ENCODE results near the gene HDAC4.
"Not testable (repeated sequence)": the region's sequence is repeated elsewhere in the genome, so short reads cannot be mapped to it uniquely, and the experiment has no call there.

Gene HDAC4

DNA sequence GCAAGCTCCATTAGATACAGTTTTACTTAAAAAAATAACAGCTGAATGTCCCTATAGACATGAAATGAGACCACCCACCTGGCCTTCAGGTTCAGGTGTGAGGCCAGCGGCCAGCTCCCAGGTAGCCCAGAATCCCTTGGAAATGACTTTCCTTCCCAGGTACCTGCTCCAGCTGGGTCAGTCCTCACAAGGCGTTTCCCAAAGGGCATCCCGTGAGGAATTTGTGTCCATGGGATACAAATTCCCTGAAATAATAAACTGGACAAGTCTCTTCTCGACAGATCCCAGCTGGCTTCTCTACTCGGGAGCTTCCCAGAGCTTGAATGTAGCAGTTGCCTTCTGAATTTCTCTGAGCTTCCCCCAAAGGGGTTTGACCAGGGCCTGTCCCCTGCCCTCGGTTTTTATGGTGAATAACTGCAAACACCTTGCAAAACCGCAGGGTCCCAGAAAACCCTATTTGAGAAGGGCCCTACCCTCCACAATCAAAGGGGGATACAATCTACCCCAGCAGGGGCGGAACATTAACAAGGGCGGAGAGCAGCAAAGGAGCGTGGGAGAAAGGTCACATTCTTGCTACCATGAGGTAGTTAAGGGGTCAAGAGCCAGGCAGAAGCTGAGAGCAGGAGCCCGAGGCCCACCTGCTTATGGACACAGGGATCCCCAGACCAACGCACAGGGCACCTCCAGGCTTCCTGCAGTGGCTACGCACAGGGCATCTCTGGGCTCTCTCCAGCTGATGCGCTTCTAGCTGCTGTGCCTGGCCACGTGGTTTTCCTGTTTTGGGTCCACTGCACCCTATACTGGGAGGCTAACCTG lies 107.7 kb downstream of the HDAC4 start:
- in situ Hi-C loops (cut with MboI; ENCODE audit: low pct_unique_long_range_greater_than_20kb, low sequenced_read_pairs), result no loop called here
- DNase-seq, result no peak

DNA sequence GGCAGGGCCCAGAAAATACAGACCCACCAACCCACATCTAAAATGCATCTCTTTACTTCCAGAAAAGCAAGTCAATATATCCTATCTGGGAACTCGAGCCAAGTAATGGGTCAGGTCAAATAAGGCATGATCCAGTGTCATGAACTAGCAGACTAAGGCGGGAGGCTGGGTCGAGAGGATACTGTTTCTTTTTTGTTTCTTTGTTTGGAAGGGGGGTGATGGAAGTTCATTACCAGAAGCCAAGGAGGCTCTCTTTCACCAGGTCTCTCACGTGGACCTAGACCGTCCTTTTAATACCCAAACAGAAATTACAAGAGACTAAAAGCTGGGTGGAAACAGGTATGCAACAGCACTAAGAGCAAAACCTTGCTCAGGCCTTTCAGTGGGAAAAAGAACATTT lies 108.3 kb downstream of the HDAC4 start:
- DNase-seq, result no peak

GRCh38 chr2:239291475-239292350 lies 109.1 kb downstream of the HDAC4 start:
- in situ Hi-C loops (cut with MboI; ENCODE audit: low pct_unique_long_range_greater_than_20kb, low sequenced_read_pairs), result no loop called here
- no peak for DNase-seq

More for the DNA sequence above, 108.3 kb downstream of the HDAC4 start:
- in situ Hi-C loops (cut with MboI; ENCODE audit: low pct_unique_long_range_greater_than_20kb, low sequenced_read_pairs), result no loop called here

DNA sequence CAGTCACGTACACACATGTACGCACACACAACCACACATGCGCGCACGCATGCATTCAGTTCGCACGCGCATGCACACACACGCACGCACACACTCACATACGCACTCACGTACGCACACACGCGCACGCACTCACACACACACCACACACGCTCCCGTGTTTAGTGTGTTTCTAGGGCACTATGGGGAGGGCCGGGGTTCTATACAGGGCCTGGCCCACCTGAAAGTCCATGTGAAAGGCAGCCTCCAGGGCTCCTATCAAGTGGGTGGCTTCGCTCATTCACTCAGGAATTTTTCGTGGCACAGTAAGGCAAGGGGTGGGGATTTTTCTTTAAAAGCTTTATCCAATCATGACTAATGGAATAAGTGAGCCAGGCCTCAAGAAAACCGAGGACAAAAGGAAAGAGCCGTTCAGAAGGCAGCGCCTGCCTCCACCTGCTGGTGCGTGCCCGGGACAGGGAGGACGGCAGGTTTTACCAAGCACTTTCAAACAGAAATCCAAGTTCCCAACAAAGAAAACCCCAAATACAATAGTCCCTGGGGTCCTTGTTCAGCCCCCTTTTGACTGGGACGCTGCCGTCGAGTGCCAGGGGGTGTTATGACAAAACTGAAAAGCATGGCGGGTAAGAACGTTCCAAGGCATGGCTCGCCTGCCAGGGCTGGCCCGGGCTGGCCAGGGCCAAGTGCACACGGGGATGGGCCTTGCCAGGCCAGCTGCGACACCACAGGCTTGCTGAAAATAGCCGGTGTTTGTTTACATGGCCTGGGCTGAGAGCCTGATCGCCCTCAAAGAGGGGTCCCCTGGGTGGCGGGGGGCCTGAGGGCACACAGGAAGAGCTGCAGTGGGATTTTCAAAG lies 110.0 kb downstream of the HDAC4 start:
- no peak for DNase-seq

DNA sequence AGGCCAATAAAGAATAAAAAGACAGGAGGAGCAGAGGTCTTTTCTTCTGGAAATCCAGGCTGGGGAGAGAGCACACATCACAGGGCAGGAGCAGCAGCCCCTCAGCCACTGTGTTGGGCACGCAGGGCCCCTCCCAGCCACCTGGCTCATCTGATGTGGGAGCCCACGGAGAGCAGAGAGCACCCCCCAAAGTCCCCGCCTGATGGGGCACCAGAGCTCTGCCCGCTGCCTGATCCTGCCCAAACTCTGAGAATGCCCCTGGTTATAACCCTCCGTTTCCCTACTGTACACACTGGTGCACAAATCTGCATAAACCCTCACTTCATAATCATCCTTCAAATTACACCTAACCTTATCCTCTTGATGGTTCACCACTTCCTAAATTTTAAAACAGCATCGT lies 111.3 kb downstream of the HDAC4 start:
- in situ Hi-C loops (cut with MboI; ENCODE audit: low pct_unique_long_range_greater_than_20kb, low sequenced_read_pairs), result no loop called here

More for the DNA sequence above, 110.0 kb downstream of the HDAC4 start:
- in situ Hi-C loops (cut with MboI; ENCODE audit: low pct_unique_long_range_greater_than_20kb, low sequenced_read_pairs), result no loop called here

DNA sequence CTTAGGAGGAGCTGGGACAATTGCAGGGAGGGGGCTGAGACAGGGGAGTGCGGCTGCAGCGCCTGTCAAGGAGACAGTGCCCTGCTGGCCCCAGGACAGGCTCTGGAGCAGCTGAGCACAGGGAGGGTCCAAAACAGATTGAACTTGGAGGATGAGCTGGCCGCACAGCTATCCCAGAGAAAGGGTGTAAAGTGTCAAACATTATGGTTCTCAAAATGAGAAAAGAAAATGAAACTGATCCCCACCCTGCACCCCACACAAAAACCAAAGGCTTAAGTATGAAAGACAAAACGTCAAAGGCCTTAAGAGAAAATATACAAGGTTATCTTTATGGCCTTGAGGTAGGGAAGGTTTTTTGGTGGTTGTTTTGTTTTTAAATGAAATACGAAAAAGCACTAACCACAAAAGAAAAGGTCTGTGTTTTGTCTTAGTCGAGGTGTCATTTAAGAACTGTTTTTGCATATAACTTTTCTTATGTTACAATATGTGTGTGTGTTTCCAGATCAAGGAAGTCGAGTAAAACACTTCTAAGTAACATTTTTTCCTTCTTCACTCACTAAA lies 111.8 kb downstream of the HDAC4 start:
- DNase-seq, result no peak
- in situ Hi-C loops (cut with MboI; ENCODE audit: low pct_unique_long_range_greater_than_20kb, low sequenced_read_pairs), result no loop called here

More for the DNA sequence above, 111.3 kb downstream of the HDAC4 start:
- no peak for DNase-seq

- DNase-seq, result no peak
- in situ Hi-C loops (cut with MboI; ENCODE audit: low pct_unique_long_range_greater_than_20kb, low sequenced_read_pairs), result no loop called here
Measured at GRCh38 chr2:239288237-239288636, 112.6 kb downstream of the HDAC4 start.

GRCh38 chr2:239287461-239287860 lies 113.4 kb downstream of the HDAC4 start:
- no peak for DNase-seq
- in situ Hi-C loops (cut with MboI; ENCODE audit: low pct_unique_long_range_greater_than_20kb, low sequenced_read_pairs), result no loop called here

GRCh38 chr2:239286901-239287300 lies 113.9 kb downstream of the HDAC4 start:
- in situ Hi-C loops (cut with MboI; ENCODE audit: low pct_unique_long_range_greater_than_20kb, low sequenced_read_pairs), result no loop called here
- no peak for DNase-seq

- in situ Hi-C loops (cut with MboI; ENCODE audit: low pct_unique_long_range_greater_than_20kb, low sequenced_read_pairs), result no loop called here
- DNase-seq, result no peak
Measured at GRCh38 chr2:239285932-239286230, 114.9 kb downstream of the HDAC4 start.

GRCh38 chr2:239285071-239285931 lies 115.5 kb downstream of the HDAC4 start:
- peak; percentile 80 for DNase-seq
- in situ Hi-C loops (cut with MboI; ENCODE audit: low pct_unique_long_range_greater_than_20kb, low sequenced_read_pairs), result no loop called here

DNA sequence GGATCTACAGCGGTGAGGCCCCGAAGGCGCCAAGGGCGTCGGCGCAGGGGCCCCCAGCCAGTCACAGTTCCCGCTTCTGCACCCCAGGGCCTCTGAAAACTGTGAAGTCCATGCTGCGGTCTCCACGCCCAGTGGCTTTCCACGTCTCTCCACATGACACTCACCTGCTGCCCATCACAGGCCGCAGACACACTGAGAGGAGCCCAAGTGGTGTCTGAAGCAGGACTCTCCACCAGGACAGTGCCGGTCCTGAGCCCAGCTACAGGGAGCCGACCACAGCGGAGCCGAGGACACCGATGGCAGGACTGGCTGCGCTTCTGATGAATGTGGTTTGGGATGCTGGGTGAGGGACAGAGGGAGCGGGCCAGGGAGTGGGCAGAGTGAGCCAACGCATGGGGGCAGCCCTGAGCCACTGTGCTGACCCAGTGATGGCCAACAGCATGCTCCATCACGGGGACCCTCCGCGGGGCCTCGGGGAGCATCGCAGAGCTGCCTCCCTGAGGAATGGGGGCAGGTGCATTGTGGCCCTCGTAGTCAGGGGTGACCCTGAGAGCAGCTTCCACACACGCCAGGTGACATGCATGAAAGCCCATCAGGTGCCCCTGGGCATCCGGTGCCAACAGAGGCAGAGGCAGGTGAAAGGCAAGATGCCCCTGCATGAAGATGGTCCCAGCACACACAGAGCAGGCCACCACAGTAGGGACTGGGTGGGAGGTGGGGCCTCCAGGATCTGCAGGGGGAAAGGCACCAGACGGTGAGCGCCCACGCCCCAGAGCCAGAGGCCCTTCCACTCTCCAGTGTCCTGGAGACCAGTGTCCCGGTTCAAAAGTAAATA lies 116.6 kb downstream of the HDAC4 start:
- no peak for DNase-seq
- in situ Hi-C loops (cut with MboI; ENCODE audit: low pct_unique_long_range_greater_than_20kb, low sequenced_read_pairs), result no loop called here

GRCh38 chr2:239283288-239283945 lies 117.4 kb downstream of the HDAC4 start:
- no peak for DNase-seq
- in situ Hi-C loops (cut with MboI; ENCODE audit: low pct_unique_long_range_greater_than_20kb, low sequenced_read_pairs), result no loop called here

GRCh38 chr2:239282448-239283287 lies 118.2 kb downstream of the HDAC4 start:
- no peak for DNase-seq
- in situ Hi-C loops (cut with MboI; ENCODE audit: low pct_unique_long_range_greater_than_20kb, low sequenced_read_pairs), result no loop called here

DNA sequence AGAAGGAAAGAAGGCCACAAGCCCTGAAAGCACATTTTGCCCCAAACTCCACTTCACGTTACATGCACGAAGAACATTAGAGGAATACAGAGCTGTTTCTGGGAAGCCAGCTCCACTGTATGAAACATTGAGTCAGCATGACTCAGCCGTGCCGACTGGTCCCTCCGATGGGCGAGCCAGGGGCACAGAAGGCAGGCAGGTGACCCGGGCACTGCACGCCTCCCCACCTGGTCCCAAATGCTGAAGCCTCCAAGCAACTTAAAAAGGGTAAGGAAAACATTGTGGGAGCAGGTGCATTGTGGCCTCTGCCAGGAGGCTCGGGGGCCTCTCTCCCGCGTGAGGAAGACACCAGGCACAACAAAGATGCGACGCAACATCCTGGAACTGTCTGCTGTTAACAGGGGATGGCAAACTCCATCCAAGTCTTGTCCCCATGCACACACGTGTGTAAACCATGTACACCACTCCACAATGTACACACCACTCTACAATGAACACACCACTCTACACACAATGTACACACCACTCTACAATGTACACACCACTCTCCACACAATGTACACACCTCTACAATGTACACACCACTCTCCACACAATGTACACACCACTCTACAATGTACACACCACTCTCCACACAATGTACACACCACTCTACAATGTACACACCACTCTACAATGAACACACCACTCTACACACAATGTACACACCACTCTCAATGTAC lies 120.4 kb downstream of the HDAC4 start:
- DNase-seq; in situ Hi-C loops (cut with MboI; ENCODE audit: low pct_unique_long_range_greater_than_20kb, low sequenced_read_pairs): not testable (repeated sequence)
